HL-60 (cell line): Measurements from ENCODE around the gene CLUH.
"Not testable (repeated sequence)": the region's sequence is repeated elsewhere in the genome, so short reads cannot be mapped to it uniquely, and the experiment has no call there.

Experiments
- DNase-seq, 2 experiments: peaks; one replicate each; pipeline ENCODE4 v3.0.0-alpha.2; 2010 to 2020; ENCODE audit warnings: low read depth in 1 of 2, low spot score in 1 of 2
- H3K27ac ChIP-seq: fragments of 250-450 bp; sonication (Bioruptor Pico); replicated peaks from 2 replicates; pipeline ENCODE4 v1.5.1; 2020; ENCODE audit warnings: mild to moderate bottlenecking, moderate library complexity
- H3K27me3 ChIP-seq: fragments of 250-450 bp; sonication (Bioruptor Pico); 2 replicates; pipeline ENCODE4 v1.5.1; 2021; ENCODE audit warnings: mild to moderate bottlenecking, moderate library complexity; ENCODE audit not compliant: insufficient read depth, poor library complexity, severe bottlenecking
- H3K4me3 ChIP-seq: replicated peaks from 2 replicates; pipeline ENCODE4 v1.5.1; 2011; ENCODE audit warnings: mild to moderate bottlenecking, control low read depth, low read length; ENCODE audit not compliant: insufficient read depth
- GABPA ChIP-seq: IDR thresholded peaks from 2 replicates; pipeline ENCODE4 v1.6.1; 2012; ENCODE audit warnings: low read depth
- POLR2AphosphoS5 ChIP-seq: IDR thresholded peaks from 2 replicates; pipeline ENCODE4 v1.6.1; 2012; ENCODE audit warnings: low read depth
- SPI1 ChIP-seq: IDR thresholded peaks from 2 replicates; pipeline ENCODE4 v1.6.1; 2012; ENCODE audit warnings: low read depth, mild to moderate bottlenecking, borderline replicate concordance
- TF ChIP-seq, protein P1 (sequence below): IDR thresholded peaks from 2 replicates; pipeline ENCODE4 v1.6.1; 2012; ENCODE audit warnings: low read depth; ENCODE audit not compliant: insufficient replicate concordance
- TF ChIP-seq, protein P2 (sequence below): IDR thresholded peaks from one replicate; pipeline ENCODE4 v1.5.1; 2011; ENCODE audit warnings: low read length, control low read depth, inconsistent platforms; ENCODE audit not compliant: insufficient read depth

CLUH gene

DNA sequence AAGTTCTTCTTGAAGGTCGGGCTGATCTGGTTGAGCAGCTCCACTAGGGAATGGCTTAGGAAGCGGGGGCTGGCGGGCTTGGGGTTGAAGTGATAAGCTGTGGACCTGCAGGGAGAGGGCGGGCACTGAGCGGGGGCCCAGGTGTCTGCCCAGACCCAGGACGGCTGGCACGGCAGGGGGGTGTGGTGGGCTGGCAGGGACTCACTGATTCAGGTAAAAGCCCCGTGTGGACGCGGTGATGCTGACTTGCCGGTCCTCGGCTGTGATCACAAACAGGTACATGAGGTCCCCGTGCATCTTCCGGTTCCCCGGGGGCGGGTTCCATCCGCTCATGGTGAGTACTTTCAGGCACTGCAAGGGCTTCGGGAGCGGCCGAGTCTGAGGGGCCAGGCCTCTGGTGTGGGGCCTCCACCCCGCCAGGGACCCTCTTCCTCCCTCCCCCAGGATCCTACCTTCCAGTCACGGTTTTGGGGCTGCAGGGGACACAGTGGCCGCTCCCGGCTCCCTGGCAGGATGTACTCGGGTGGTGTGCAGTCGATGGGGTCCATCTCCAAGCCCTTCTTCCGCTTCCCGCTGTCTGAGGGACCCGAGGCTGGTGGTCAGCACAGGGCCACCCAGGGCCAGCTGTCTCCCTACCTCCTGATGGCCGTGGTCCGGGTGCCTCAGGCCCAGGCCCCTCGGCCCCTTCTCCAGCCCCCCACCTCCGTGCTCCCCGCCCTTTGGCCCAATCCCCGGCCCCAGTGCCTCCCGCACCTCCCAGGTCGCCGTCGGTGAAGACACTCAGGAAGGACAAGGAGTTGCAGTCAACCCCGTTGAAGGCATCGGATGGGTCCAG lies 10.2 kb downstream of the CLUH start:
- H3K27me3 ChIP-seq, result no peaks in the 10 kb centered on the region
- no peak for DNase-seq
- no peak overlapping the region for H3K4me3 ChIP-seq
- H3K27ac ChIP-seq, result no peak overlapping the region
- TF ChIP-seq POLR2AphosphoS5 (no peak), GABPA (no peak), SPI1 (no peak)
- TF ChIP-seq, protein P1, sequence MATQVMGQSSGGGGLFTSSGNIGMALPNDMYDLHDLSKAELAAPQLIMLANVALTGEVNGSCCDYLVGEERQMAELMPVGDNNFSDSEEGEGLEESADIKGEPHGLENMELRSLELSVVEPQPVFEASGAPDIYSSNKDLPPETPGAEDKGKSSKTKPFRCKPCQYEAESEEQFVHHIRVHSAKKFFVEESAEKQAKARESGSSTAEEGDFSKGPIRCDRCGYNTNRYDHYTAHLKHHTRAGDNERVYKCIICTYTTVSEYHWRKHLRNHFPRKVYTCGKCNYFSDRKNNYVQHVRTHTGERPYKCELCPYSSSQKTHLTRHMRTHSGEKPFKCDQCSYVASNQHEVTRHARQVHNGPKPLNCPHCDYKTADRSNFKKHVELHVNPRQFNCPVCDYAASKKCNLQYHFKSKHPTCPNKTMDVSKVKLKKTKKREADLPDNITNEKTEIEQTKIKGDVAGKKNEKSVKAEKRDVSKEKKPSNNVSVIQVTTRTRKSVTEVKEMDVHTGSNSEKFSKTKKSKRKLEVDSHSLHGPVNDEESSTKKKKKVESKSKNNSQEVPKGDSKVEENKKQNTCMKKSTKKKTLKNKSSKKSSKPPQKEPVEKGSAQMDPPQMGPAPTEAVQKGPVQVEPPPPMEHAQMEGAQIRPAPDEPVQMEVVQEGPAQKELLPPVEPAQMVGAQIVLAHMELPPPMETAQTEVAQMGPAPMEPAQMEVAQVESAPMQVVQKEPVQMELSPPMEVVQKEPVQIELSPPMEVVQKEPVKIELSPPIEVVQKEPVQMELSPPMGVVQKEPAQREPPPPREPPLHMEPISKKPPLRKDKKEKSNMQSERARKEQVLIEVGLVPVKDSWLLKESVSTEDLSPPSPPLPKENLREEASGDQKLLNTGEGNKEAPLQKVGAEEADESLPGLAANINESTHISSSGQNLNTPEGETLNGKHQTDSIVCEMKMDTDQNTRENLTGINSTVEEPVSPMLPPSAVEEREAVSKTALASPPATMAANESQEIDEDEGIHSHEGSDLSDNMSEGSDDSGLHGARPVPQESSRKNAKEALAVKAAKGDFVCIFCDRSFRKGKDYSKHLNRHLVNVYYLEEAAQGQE, result no peak
- TF ChIP-seq, protein P2, sequence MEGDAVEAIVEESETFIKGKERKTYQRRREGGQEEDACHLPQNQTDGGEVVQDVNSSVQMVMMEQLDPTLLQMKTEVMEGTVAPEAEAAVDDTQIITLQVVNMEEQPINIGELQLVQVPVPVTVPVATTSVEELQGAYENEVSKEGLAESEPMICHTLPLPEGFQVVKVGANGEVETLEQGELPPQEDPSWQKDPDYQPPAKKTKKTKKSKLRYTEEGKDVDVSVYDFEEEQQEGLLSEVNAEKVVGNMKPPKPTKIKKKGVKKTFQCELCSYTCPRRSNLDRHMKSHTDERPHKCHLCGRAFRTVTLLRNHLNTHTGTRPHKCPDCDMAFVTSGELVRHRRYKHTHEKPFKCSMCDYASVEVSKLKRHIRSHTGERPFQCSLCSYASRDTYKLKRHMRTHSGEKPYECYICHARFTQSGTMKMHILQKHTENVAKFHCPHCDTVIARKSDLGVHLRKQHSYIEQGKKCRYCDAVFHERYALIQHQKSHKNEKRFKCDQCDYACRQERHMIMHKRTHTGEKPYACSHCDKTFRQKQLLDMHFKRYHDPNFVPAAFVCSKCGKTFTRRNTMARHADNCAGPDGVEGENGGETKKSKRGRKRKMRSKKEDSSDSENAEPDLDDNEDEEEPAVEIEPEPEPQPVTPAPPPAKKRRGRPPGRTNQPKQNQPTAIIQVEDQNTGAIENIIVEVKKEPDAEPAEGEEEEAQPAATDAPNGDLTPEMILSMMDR, result no peak

DNA sequence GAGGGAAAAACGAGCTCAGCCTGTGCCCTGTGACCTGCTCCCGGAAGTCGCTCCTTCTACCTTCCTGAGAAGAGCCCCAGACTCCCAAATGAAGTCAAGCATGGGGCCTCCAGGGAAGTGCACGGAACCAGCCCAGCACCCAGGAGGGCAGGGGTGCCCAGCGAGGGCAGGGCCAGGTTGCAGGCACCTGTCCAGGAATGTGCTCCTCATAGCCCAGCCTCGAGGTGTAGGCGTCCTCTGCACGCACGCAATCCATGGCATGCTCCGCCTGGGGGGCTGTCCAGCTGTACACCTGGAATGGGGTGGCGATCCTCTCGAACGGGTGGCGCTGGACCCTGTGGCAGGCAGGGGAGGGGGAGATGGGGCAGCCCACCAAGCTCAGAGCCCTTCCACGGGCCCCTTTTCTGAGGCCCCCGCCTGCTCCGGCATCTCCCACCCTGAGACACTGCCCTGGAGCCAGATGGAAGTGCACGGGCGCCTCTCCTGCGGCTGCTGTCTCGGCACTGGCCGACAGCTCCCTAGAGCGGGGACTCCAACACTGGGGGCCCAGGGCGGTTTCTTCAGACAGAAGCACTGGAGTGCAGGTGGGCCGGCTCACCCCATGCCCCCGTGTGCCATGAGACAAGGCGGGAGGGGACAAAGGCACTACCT lies 10.9 kb downstream of the CLUH start:
- DNase-seq, result no peak
- Histone ChIP-seq H3K27ac (no peak overlapping the region), H3K4me3 (no peak overlapping the region), H3K27me3 (no peaks in the 10 kb centered on the region)
- TF ChIP-seq, protein P1, result no peak
- TF ChIP-seq POLR2AphosphoS5 (no peak), SPI1 (no peak), GABPA (no peak)
- TF ChIP-seq, protein P2, result no peak

DNA sequence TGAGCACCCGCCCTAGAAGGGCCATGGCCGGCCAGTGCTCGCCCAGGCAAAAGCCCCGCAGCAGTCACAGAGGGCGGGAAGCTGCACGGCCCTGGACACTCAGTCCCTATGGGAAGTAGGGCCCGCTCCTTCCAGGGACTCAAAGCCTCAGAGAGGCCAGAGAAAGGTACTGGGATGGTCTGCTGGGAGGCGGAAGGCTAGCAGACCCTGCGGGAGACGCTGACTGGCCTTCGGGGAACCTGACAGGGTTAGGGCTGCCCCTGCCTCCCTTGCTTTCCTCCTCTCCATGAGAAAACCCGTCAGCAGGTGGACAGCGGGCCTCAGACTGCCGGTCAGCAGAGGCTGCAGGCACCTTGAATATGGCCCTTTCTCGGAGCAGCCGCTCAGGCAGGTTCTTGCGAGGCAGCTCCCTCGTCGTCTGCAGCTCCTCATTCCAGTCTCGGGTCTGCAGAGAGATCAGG lies 11.5 kb downstream of the CLUH start:
- Histone ChIP-seq H3K4me3 (no peak overlapping the region), H3K27ac (no peak overlapping the region), H3K27me3 (no peaks in the 10 kb centered on the region)
- no peak for DNase-seq
- TF ChIP-seq, protein P1, result no peak
- TF ChIP-seq, protein P2, result no peak
- no peak for TF ChIP-seq POLR2AphosphoS5
- TF ChIP-seq SPI1, result no peak
- TF ChIP-seq GABPA, result no peak

DNA sequence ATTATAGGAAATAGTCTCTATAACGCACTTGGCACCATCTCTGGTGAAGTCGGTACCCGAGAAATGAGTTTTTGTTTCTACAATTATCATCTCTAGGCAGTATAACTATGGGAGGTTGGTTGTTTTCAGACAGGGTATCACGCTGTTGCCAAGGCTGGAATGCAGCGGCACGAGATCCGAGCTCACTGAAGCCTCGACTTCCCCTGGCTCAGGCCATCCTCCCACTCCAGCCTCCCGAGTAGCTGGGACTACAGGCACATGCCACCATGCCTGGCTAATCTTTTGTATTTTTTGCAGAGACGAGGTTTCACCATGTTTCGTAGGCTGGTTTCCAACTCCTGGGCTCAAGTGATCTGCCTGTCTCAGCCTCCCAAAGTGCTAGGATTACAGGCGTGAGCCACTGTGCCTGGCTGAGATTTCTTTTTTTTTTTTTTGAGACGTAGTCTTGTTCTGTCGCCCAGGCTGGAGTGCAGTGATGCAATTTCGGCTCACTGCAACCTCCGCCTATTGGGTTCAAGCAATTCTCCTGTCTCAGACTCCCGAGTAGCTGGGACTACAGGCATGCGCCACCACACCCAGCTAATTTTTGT lies 12.3 kb downstream of the CLUH start:
- H3K4me3 ChIP-seq, H3K27me3 ChIP-seq, H3K27ac ChIP-seq, DNase-seq: not testable (repeated sequence)
